Glutamatergic neuron (in vitro differentiated cells): ENCODE results near the gene MUC4. TPM values are rescaled to one million over a fixed set of nuclear protein-coding genes. Genes with fewer than 3 reads are reported as not detected.

ENCODE experiments used
- DNase-seq: peaks from one replicate; pipeline ENCODE4 v3.0.0; 2022
- H3K27ac Mint-ChIP-seq: one replicate; pipeline ENCODE4 v1.8.0; 2020; ENCODE audit warnings: mild to moderate bottlenecking, mixed read lengths, inconsistent platforms; ENCODE audit not compliant: unreplicated experiment
- H3K27me3 Mint-ChIP-seq: one replicate; pipeline ENCODE4 v1.8.0; 2020; ENCODE audit warnings: mild to moderate bottlenecking, moderate library complexity, mixed read lengths, inconsistent platforms; ENCODE audit not compliant: unreplicated experiment
- H3K36me3 Mint-ChIP-seq: one replicate; pipeline ENCODE4 v1.8.0; 2020; ENCODE audit warnings: mild to moderate bottlenecking, mixed read lengths, inconsistent platforms; ENCODE audit not compliant: unreplicated experiment
- H3K4me1 Mint-ChIP-seq: one replicate; pipeline ENCODE4 v1.8.0; 2020; ENCODE audit warnings: mild to moderate bottlenecking, low read depth, mixed read lengths, inconsistent platforms; ENCODE audit not compliant: unreplicated experiment
- H3K4me3 Mint-ChIP-seq: one replicate; pipeline ENCODE4 v1.8.0; 2020; ENCODE audit warnings: mild to moderate bottlenecking, mixed read lengths, inconsistent platforms; ENCODE audit not compliant: unreplicated experiment
- H3K9me3 Mint-ChIP-seq: one replicate; pipeline ENCODE4 v1.8.0; 2020; ENCODE audit warnings: mild to moderate bottlenecking, moderate library complexity, mixed read lengths, inconsistent platforms; ENCODE audit not compliant: unreplicated experiment
- total RNA-seq: library from RNA; stranded (reverse); fragmentation: NEBNext Ultra II Directional; extraction: Animal tissue kit (Norgen Biotek cat#: 25700); gene quantifications from one replicate; pipeline ENCODE4 v1.2.1, GENCODE V29; 2021; ENCODE audit not compliant: unreplicated experiment
- TF ChIP-seq, protein P1 (sequence below): fragments of 200-600 bp; sonication (generic); IDR thresholded peaks from one replicate; pipeline ENCODE4 v1.5.0; 2021; ENCODE audit not compliant: partially characterized antibody, unreplicated experiment

Gene MUC4
- total RNA-seq, 1 donor from 2014 or later: 2.5 TPM

DNA sequence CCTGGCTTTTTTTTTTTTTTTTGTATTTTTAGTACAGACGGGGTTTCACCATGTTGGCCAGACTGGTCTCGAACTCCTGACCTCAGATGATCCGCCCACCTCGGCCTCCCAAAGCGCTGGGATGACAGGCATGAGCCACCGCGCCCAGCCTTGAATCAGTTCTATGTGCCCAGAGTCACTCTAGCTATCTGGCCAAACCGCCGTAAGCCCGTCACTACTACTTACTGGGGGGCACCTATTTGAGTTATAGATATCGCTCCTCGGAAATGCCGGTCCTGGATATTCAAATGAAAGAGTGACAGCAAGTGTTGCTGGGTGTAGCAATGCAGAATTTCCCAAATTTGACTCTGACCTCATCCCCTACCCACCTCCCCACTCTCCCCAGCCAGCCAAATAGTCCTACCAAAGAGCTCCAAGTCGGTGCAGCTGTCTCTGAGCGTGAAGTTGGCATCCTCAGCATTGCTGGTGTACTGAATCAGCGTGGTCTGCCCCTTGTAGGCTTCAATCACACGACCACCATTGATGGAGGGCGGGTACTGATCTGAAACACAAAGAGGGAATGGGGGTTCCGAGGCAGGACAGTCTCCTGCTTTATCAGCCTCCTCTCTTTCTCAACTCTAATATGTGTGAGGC lies 52.9 kb downstream of the MUC4 start:
- H3K27me3 Mint-ChIP-seq: peaks cover 4% of the 10 kb centered on the region
- peaks cover 2% of the 10 kb centered on the region for H3K4me1 Mint-ChIP-seq
- TF ChIP-seq, protein P1, sequence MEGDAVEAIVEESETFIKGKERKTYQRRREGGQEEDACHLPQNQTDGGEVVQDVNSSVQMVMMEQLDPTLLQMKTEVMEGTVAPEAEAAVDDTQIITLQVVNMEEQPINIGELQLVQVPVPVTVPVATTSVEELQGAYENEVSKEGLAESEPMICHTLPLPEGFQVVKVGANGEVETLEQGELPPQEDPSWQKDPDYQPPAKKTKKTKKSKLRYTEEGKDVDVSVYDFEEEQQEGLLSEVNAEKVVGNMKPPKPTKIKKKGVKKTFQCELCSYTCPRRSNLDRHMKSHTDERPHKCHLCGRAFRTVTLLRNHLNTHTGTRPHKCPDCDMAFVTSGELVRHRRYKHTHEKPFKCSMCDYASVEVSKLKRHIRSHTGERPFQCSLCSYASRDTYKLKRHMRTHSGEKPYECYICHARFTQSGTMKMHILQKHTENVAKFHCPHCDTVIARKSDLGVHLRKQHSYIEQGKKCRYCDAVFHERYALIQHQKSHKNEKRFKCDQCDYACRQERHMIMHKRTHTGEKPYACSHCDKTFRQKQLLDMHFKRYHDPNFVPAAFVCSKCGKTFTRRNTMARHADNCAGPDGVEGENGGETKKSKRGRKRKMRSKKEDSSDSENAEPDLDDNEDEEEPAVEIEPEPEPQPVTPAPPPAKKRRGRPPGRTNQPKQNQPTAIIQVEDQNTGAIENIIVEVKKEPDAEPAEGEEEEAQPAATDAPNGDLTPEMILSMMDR: no peak
- H3K4me3 Mint-ChIP-seq: no peak overlapping the region
- peaks cover 5% of the 10 kb centered on the region for H3K9me3 Mint-ChIP-seq
- DNase-seq: no peak
- no peaks in the 10 kb centered on the region for H3K36me3 Mint-ChIP-seq
- H3K27ac Mint-ChIP-seq: no peak overlapping the region

DNA sequence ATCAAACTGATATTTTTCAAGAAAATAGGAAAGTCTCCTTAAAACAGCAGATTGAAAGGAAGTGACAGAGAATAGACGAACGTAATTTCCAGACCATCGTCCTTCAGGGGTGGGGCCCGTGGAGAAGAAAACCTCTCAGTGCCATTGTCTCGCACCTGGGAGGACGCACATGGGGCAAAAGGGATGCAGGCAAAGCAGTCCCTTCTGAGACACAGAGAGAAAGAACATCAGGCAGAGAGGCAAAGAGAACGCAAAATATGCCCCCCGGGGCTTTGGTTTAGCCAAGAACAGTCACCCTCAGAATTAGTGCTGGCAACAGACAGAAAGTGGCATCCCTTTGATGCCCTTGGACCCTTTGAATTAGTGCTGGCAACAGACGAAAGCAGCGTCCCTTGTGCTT lies 53.9 kb downstream of the MUC4 start:
- no peak overlapping the region for H3K27ac Mint-ChIP-seq
- H3K36me3 Mint-ChIP-seq: no peaks in the 10 kb centered on the region
- TF ChIP-seq, protein P1: no peak
- H3K4me1 Mint-ChIP-seq: peaks cover 11% of the 10 kb centered on the region
- DNase-seq: no peak
- peaks cover 5% of the 10 kb centered on the region for H3K9me3 Mint-ChIP-seq
- H3K4me3 Mint-ChIP-seq: no peak overlapping the region
- H3K27me3 Mint-ChIP-seq: peaks cover 4% of the 10 kb centered on the region

DNA sequence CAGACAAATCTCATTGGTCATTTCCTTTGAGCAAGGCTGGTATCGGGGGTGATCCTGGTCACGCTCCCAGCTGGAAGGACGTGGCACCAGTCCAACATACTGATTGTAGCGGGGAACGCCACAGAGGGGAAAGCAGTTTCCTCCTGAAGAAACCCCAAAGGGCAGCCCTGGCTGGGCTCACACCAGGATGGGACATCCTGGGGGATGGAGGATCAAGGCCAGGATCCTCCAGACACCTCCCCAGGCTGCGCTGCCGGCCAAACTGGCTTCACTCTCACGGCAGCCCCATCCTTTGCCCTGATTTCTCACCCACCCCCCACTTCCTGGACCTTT lies 54.3 kb downstream of the MUC4 start:
- Mint-ChIP-seq H3K4me1 (peaks cover 11% of the 10 kb centered on the region), H3K4me3 (no peak overlapping the region), H3K36me3 (no peaks in the 10 kb centered on the region), H3K9me3 (peaks cover 5% of the 10 kb centered on the region), H3K27me3 (peaks cover 4% of the 10 kb centered on the region), H3K27ac (no peak overlapping the region)
- no peak for DNase-seq
- TF ChIP-seq, protein P1: no peak

DNA sequence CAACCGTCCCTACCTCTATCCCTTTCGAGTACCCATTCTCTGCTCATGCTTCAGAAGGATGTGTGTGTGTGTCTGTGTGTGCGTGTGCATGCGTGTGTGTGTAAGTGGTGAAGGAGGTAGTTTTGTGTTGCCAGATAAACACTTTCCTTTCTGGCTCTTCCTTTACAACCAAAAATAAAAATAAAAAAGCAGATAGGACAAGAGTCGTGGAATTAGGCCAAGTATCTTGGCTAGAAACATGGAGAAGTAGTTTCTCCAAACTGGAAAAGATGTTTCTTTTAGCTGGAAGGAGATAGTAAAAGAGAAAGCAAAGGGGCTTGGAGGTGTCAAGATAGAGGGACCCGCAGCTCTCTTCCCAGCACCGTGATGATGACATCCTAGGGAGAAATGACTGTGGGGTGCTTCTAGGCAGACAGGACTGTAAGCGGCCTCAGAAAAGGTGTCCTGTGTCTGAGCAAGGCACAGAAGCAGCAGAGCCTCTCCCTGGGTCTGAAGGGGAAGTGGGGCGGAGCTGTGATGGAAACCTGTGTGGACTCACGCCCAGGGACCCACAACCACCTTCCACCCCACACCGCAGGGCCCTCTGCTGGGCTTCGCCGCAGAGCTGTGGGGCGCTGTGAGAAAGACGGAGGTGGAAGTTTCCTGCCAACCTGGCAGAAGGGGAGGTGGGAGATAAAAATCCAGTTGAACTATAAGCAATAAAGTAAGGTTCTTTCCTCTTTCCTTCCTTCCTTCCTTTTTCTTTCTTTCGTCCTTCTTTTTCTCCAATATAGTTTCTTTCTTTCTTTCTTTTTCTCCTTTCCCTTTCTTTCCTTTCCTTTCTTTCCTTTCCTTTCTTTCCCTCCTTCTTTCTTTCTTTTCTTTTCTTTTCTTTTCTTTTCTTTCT lies 55.7 kb downstream of the MUC4 start:
- no peak for DNase-seq
- TF ChIP-seq, protein P1: no peak
- Mint-ChIP-seq H3K4me3 (no peak overlapping the region), H3K4me1 (peaks cover 11% of the 10 kb centered on the region), H3K36me3 (no peaks in the 10 kb centered on the region), H3K27me3 (peaks cover 6% of the 10 kb centered on the region), H3K27ac (no peak overlapping the region), H3K9me3 (peaks cover 5% of the 10 kb centered on the region)

DNA sequence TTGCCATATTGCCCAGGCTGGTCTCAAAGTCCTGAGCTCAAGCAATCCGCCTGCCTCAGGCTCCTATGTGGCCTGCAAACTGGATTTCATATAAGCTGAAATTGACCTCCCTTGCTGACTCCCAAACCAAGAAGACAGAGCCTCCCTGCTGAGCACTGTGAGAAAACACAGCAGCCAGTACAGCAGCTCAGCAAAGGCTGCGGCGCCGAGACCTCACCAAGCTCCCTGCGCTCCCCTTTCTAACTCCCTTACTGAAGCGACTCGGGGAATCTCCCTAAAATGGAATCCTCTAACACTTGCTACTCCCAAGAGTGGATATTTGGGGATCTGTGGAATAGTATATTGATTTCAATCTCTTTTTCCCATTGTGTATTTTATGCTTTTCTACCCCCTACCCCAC lies 56.3 kb downstream of the MUC4 start:
- Mint-ChIP-seq H3K4me3 (no peak overlapping the region), H3K9me3 (peaks cover 5% of the 10 kb centered on the region), H3K27me3 (peaks cover 6% of the 10 kb centered on the region), H3K36me3 (no peaks in the 10 kb centered on the region), H3K27ac (no peak overlapping the region), H3K4me1 (peaks cover 11% of the 10 kb centered on the region)
- no peak for DNase-seq
- TF ChIP-seq, protein P1: no peak
